Neural cell (in vitro differentiated cells): ENCODE results near the gene COL23A1.

Source experiments
- CTCF ChIP-seq: fragments of 450-650 bp; IDR thresholded peaks from 2 replicates; pipeline ENCODE4 v1.5.1; 2014; ENCODE audit warnings: antibody characterized with exemption, mild to moderate bottlenecking, moderate library complexity; ENCODE audit not compliant: poor library complexity, severe bottlenecking
- EZH2 ChIP-seq: fragments of 200-600, 300-800 bp; shearing (Covaris generic), sonication (generic); IDR thresholded peaks from 2 replicates; pipeline ENCODE4 v1.6.1; 2014; ENCODE audit warnings: antibody characterized with exemption, low read length, borderline replicate concordance, mild to moderate bottlenecking; ENCODE audit not compliant: insufficient read depth, poor library complexity, severe bottlenecking
- POLR2AphosphoS5 ChIP-seq: IDR thresholded peaks from 2 replicates; pipeline ENCODE4 v1.6.1; 2012
- RAD21 ChIP-seq: fragments of 450-650 bp; conservative IDR thresholded peaks from 2 replicates; pipeline ENCODE4 v1.6.1; 2014; ENCODE audit warnings: antibody characterized with exemption, mild to moderate bottlenecking, moderate library complexity
- REST ChIP-seq: IDR thresholded peaks from 2 replicates; pipeline ENCODE4 v1.6.1; 2012; ENCODE audit warnings: borderline replicate concordance
- SMC3 ChIP-seq: fragments of 450-650 bp; conservative IDR thresholded peaks from 2 replicates; pipeline ENCODE4 v1.6.1; 2014; ENCODE audit warnings: antibody characterized with exemption, mild to moderate bottlenecking, moderate library complexity; ENCODE audit not compliant: poor library complexity

DNA sequence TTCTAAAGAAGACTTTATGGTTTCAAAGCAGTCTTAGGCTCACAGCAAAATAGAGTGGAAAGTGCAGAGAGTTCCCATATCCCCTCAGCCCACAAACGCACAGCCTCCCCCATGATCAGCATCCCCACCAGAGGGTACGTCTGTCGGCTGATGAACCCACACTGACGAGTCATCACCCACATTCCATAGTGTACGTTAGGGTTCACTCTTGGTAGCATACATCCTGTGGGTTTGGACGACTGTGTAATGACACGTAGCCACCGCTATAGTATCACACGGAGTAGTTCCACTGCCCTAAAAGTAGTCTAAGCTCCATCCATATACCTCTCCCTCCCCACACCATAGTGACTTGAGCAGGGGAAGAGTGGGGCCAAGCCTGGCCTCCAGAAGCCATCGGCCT, 221.9 kb downstream of the COL23A1 start:
- TF ChIP-seq POLR2AphosphoS5, result no peak
- TF ChIP-seq CTCF, result no peak
- no peak for TF ChIP-seq EZH2
- no peak for TF ChIP-seq REST
- TF ChIP-seq RAD21, result no peak
- TF ChIP-seq SMC3, result no peak
